ENCODE measurements around the gene ZSWIM5. TPM values are rescaled to one million over a fixed set of nuclear protein-coding genes. Genes with fewer than 3 reads are reported as not detected.

The ZSWIM5 gene
- total and polyA plus RNA-seq, 4 donors: 0.67 to 2.9 (median 1.3) TPM

GRCh38 chr1:45155423-45155822 lies 51.0 kb downstream of the ZSWIM5 start:
- Histone ChIP-seq H3K9me3 (ENCODE audit: control insufficient read depth in 4 of 4, low read length in 3 of 4) (no peaks in the 10 kb centered on the region), H3K9ac (ENCODE audit: low read depth in 1 of 2, low read length in 2 of 2) (no peak overlapping the region), H3K27ac (ENCODE audit: low read depth in 1 of 2, low read length in 2 of 2) (no peak overlapping the region), H3K36me3 (ENCODE audit: control insufficient read depth in 4 of 4, insufficient read depth in 3 of 4, low read depth in 1 of 4, low read length in 3 of 4) (no peaks in the 10 kb centered on the region), H3K4me3 (ENCODE audit: low read depth in 1 of 3, low read length in 3 of 3) (no peak overlapping the region), H3K4me1 (ENCODE audit: control insufficient read depth in 4 of 4, insufficient read depth in 4 of 4, low read length in 3 of 4) (no peaks in the 10 kb centered on the region), H3K27me3 (ENCODE audit: control insufficient read depth in 4 of 4, insufficient read depth in 4 of 4, low read length in 3 of 4) (no peaks in the 10 kb centered on the region)
- TF ChIP-seq HNF4G (IDR thresholded peaks at IDR 0.05) (no peak), MAX (IDR thresholded peaks at IDR 0.05) (no peak), EGR1 (IDR thresholded peaks at IDR 0.05; ENCODE audit: low read depth in 2 of 2) (no peak), REST (IDR thresholded peaks at IDR 0.05) (no peak), FOXA1 (IDR thresholded peaks at IDR 0.05) (no peak), FOXA2 (IDR thresholded peaks at IDR 0.05) (no peak), CTCF (IDR thresholded peaks at IDR 0.05; ENCODE audit: low read depth, low read length, missing input control) (no peak), YY1 (IDR thresholded peaks at IDR 0.05) (no peak)
- TF ChIP-seq, protein P1, sequence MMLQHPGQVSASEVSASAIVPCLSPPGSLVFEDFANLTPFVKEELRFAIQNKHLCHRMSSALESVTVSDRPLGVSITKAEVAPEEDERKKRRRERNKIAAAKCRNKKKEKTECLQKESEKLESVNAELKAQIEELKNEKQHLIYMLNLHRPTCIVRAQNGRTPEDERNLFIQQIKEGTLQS (IDR thresholded peaks at IDR 0.05): no peak
- TF ChIP-seq, protein P2, sequence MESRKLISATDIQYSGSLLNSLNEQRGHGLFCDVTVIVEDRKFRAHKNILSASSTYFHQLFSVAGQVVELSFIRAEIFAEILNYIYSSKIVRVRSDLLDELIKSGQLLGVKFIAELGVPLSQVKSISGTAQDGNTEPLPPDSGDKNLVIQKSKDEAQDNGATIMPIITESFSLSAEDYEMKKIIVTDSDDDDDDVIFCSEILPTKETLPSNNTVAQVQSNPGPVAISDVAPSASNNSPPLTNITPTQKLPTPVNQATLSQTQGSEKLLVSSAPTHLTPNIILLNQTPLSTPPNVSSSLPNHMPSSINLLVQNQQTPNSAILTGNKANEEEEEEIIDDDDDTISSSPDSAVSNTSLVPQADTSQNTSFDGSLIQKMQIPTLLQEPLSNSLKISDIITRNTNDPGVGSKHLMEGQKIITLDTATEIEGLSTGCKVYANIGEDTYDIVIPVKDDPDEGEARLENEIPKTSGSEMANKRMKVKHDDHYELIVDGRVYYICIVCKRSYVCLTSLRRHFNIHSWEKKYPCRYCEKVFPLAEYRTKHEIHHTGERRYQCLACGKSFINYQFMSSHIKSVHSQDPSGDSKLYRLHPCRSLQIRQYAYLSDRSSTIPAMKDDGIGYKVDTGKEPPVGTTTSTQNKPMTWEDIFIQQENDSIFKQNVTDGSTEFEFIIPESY (IDR thresholded peaks at IDR 0.05): no peak
- DNase-seq (ENCODE audit: low spot score): no peak
- WGBS: 86% methylated on average over 7 of the region's 7 CpGs

DNA sequence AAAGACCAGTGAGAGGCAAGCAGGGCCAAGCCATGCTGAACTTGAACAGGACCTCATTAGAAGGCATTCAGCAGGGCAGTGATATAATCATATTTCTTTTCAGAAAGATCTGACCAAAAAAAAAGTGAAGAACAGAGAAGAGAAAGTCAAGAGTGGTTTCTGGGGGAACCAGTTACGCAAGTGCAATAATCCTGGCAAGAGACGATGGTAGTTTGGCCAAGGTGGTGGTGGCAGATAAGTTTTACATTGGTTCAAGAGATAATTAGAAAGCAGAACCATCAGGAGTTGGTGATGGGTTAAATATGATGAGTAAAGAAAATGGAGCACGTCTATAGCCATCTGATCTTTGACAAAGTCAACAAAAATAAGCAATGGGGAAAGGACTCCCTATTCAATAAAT lies 54.3 kb downstream of the ZSWIM5 start:
- H3K9me3 ChIP-seq (ENCODE audit: control insufficient read depth in 4 of 4, low read length in 3 of 4): no peaks in the 10 kb centered on the region
- 56% methylated on average over 3 of the region's 3 CpGs for WGBS

More for the DNA sequence above, 54.3 kb downstream of the ZSWIM5 start:
- no peak overlapping the region for H3K27ac ChIP-seq (ENCODE audit: low read depth in 1 of 2, low read length in 2 of 2)
- no peak overlapping the region for H3K9ac ChIP-seq (ENCODE audit: low read depth in 1 of 2, low read length in 2 of 2)
- H3K36me3 ChIP-seq (ENCODE audit: control insufficient read depth in 4 of 4, insufficient read depth in 3 of 4, low read depth in 1 of 4, low read length in 3 of 4): peaks cover 0 to 1% (median 0%) of the 10 kb centered on the region in 4 donors
- DNase-seq (ENCODE audit: low spot score): no peak
- no peak overlapping the region for H3K4me3 ChIP-seq (ENCODE audit: low read depth in 1 of 3, low read length in 3 of 3)
- H3K27me3 ChIP-seq (ENCODE audit: control insufficient read depth in 4 of 4, insufficient read depth in 4 of 4, low read length in 3 of 4): no peaks in the 10 kb centered on the region
- no peak for TF ChIP-seq MAX (IDR thresholded peaks at IDR 0.05)
- TF ChIP-seq RAD21 (IDR thresholded peaks at IDR 0.05): no peak
- no peak for TF ChIP-seq EGR1 (IDR thresholded peaks at IDR 0.05; ENCODE audit: low read depth in 2 of 2)
- no peak for TF ChIP-seq RXRA (IDR thresholded peaks at IDR 0.05)
- no peaks in the 10 kb centered on the region for H3K4me1 ChIP-seq (ENCODE audit: control insufficient read depth in 4 of 4, insufficient read depth in 4 of 4, low read length in 3 of 4)

Data from liver (tissue), 9 donors.